DND-41 (cell line): ENCODE measurements around the gene CLEC4C.
"Not testable (repeated sequence)": the region's sequence is repeated elsewhere in the genome, so short reads cannot be mapped to it uniquely, and the experiment has no call there.

Experiments
- ATAC-seq: fragments of 200-7000 bp; cut with Tn5 transposase; 3 replicates; pipeline ENCODE4 v1.9.1; 2021; ENCODE audit warnings: low read depth; ENCODE audit not compliant: insufficient read depth
- DNase-seq: peaks from one replicate; pipeline ENCODE4 v3.0.0-alpha.2; 2020
- H2AFZ ChIP-seq: 2 replicates; pipeline ENCODE4 v1.6.0; 2012; ENCODE audit warnings: low read depth, low read length
- H3K27ac ChIP-seq: 2 replicates; pipeline ENCODE4 v1.5.1; 2012; ENCODE audit warnings: low read length, inconsistent platforms
- H3K27me3 ChIP-seq: fragments of 200-600 bp; sonication (generic); 2 replicates; pipeline ENCODE4 v1.6.0; 2012; ENCODE audit warnings: low read length, mild to moderate bottlenecking, inconsistent platforms; ENCODE audit not compliant: insufficient read depth, poor library complexity
- H3K36me3 ChIP-seq: 2 replicates; pipeline ENCODE4 v1.5.1; 2012; ENCODE audit warnings: low read length, inconsistent platforms; ENCODE audit not compliant: insufficient read depth
- H3K4me1 ChIP-seq: 2 replicates; pipeline ENCODE4 v1.5.1; 2012; ENCODE audit warnings: mild to moderate bottlenecking, low read length; ENCODE audit not compliant: insufficient read depth
- H3K4me2 ChIP-seq: 2 replicates; pipeline ENCODE4 v1.6.0; 2012; ENCODE audit warnings: mild to moderate bottlenecking, moderate library complexity, low read length, inconsistent platforms; ENCODE audit not compliant: insufficient read depth
- H3K4me3 ChIP-seq, 2 experiments: fragments of 200-600 bp in 1 of 2; shearing (Covaris generic) in 1 of 2; 2 replicates each; pipeline ENCODE4 v1.5.1; 2012 to 2016; ENCODE audit warnings: inconsistent platforms in 2 of 2, low read length in 2 of 2, mild to moderate bottlenecking in 2 of 2, low read depth in 1 of 2, moderate library complexity in 1 of 2
- H3K79me2 ChIP-seq: 2 replicates; pipeline ENCODE4 v1.6.0; 2012; ENCODE audit warnings: low read length, inconsistent platforms; ENCODE audit not compliant: insufficient read depth
- H3K9ac ChIP-seq: 2 replicates; pipeline ENCODE4 v1.6.0; 2012; ENCODE audit warnings: low read depth, mild to moderate bottlenecking, inconsistent platforms, low read length, moderate library complexity
- H3K9me3 ChIP-seq: 2 replicates; pipeline ENCODE4 v1.5.1; 2012; ENCODE audit warnings: low read length, moderate library complexity, mild to moderate bottlenecking, inconsistent platforms; ENCODE audit not compliant: insufficient read depth, severe bottlenecking
- H4K20me1 ChIP-seq: 2 replicates; pipeline ENCODE4 v1.6.0; 2012; ENCODE audit warnings: low read length; ENCODE audit not compliant: insufficient read depth
- EZH2 ChIP-seq: IDR thresholded peaks from 3 replicates; pipeline ENCODE4 v1.6.1; 2012; ENCODE audit warnings: borderline replicate concordance, low read depth, mild to moderate bottlenecking, moderate library complexity, low read length, inconsistent platforms; ENCODE audit not compliant: severe bottlenecking
- TF ChIP-seq, protein P1 (sequence below): IDR thresholded peaks from 2 replicates; pipeline ENCODE4 v1.5.1; 2012; ENCODE audit warnings: borderline replicate concordance, low read length, moderate library complexity, mild to moderate bottlenecking; ENCODE audit not compliant: poor library complexity, severe bottlenecking; ENCODE audit errors: extremely low read depth

The CLEC4C gene

DNA sequence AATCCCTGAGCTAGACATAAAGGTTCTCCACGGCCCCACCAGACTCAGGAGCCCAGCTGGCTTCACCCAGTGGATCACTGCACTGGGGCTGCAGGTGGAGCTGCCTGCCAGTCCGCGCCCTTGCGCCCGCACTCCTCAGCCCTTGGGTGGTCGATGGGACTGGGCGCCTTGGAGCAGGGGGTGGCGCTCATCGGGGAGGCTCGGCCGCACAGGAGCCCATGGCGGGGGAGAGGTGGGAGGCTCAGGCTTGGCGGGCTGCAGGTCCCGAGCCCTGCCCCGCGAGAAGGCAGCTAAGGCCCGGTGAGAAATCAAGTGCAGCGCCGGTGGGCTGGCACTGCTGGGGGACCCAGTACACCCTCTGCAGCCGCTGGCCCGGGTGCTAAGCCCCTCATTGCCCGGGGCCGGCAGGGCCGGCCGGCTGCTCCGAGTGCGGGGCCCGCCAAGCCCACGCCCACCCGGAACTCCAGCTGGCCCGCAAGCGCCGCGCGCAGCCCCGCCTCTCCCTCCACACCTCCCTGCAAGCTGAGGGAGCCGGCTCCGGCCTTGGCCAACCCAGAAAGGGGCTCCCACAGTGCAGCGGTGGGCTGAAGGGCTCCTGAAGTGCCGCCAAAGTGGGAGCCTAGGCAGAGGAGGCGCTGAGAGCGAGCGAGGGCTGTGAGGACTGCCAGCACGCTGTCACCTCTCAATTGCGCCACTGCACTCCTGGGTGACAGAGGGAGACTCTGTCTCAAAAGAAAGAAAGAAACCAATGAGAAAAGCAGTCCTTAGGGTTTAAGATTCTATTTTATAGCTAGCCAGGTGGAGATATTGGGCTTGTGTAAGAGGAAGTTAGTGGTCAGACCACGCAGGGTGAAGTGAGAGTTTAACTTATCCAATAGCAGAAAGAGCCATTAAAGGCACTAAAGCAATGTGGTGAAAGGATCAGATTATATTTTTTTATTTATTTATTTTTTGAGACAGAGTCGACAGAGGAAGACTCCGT, 5.1 kb upstream of the CLEC4C start:
- not testable (repeated sequence) for H3K4me3 ChIP-seq, H3K4me2 ChIP-seq, H3K79me2 ChIP-seq, H3K27me3 ChIP-seq, H3K36me3 ChIP-seq, H4K20me1 ChIP-seq, H3K9ac ChIP-seq, ATAC-seq, H3K9me3 ChIP-seq, H2AFZ ChIP-seq, H3K4me1 ChIP-seq, DNase-seq, H3K27ac ChIP-seq

DNA sequence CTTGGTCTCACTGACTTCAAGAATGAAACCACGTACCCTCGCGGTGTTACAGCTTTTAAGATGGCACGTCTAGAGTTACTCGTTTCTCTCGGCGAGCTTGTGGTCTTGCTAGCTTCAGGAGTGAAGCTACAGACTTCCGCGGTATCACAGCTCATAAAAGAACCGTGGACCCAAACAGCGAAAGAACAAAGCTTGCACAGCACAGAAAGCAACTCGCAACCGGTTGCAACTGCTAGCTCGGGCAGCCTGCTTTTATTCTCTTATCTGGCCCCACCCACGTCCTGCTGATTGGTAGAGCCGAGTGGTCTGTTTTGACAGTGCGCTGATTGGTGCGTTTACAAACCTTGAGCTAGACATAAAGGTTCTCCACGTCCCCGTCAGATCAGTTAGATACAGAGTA, 4.2 kb upstream of the CLEC4C start:
- H3K27ac ChIP-seq, result no peak overlapping the region
- no peaks in the 10 kb centered on the region for H3K79me2 ChIP-seq
- TF ChIP-seq, protein P1, sequence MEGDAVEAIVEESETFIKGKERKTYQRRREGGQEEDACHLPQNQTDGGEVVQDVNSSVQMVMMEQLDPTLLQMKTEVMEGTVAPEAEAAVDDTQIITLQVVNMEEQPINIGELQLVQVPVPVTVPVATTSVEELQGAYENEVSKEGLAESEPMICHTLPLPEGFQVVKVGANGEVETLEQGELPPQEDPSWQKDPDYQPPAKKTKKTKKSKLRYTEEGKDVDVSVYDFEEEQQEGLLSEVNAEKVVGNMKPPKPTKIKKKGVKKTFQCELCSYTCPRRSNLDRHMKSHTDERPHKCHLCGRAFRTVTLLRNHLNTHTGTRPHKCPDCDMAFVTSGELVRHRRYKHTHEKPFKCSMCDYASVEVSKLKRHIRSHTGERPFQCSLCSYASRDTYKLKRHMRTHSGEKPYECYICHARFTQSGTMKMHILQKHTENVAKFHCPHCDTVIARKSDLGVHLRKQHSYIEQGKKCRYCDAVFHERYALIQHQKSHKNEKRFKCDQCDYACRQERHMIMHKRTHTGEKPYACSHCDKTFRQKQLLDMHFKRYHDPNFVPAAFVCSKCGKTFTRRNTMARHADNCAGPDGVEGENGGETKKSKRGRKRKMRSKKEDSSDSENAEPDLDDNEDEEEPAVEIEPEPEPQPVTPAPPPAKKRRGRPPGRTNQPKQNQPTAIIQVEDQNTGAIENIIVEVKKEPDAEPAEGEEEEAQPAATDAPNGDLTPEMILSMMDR, result no peak
- no peak for TF ChIP-seq EZH2
- no peaks in the 10 kb centered on the region for H3K36me3 ChIP-seq
- H3K9me3 ChIP-seq, result no peaks in the 10 kb centered on the region
- H3K27me3 ChIP-seq, result no peaks in the 10 kb centered on the region
- ATAC-seq (no peak), DNase-seq (no peak)
- H2AFZ ChIP-seq, result no peak overlapping the region
- H3K4me1 ChIP-seq, result no peaks in the 10 kb centered on the region
- H4K20me1 ChIP-seq, result no peaks in the 10 kb centered on the region
- no peak overlapping the region for H3K9ac ChIP-seq
- no peak overlapping the region for H3K4me3 ChIP-seq
- H3K4me2 ChIP-seq, result no peak overlapping the region

DNA sequence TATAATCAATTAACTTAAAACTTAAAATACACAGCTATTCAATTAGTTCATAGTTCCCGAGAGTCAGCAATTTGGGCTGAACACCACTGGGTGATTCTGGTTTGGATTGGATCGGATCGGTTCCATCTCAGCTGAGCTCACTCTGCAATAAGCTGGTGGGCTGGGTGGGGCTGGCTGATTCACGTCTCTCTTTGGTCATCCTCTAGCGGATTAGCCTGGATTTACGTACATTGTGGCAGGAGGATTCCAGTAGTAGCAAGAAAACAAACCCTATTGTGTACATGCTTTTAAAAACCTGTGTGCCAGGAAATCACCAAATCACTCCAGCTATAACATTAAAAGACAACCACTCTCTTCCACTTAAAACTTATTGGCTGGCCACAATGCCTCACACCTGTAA, 3.2 kb upstream of the CLEC4C start:
- Histone ChIP-seq H3K27ac (no peak overlapping the region), H3K36me3 (no peaks in the 10 kb centered on the region), H3K4me3 (no peak overlapping the region), H3K4me2 (no peak overlapping the region), H3K27me3 (no peaks in the 10 kb centered on the region), H3K4me1 (no peaks in the 10 kb centered on the region), H2AFZ (no peak overlapping the region), H3K9me3 (no peaks in the 10 kb centered on the region), H3K9ac (no peak overlapping the region), H4K20me1 (no peaks in the 10 kb centered on the region), H3K79me2 (no peaks in the 10 kb centered on the region)
- TF ChIP-seq EZH2, result no peak
- TF ChIP-seq, protein P1, result no peak
- ATAC-seq (no peak), DNase-seq (no peak)

DNA sequence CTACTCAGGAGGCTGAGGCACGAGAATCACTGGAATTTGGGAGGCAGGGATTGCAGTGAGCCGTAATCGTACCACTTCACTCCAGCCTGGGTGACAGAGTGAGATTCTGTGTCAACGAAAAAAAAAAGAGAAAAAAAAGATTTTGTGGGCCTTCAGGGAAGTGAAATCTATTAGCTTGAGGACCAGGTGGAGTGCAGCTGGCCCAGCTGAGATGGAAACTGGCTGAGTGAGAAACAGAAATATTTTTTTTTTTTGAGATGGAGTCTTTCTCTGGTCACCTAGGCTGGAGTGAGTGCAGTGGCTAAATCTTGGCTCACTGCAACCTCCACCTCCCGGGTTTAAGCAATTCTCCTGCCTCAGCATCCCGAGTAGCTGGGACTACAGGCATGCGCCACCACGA, 2.3 kb upstream of the CLEC4C start:
- no peaks in the 10 kb centered on the region for H3K4me1 ChIP-seq
- no peaks in the 10 kb centered on the region for H3K36me3 ChIP-seq
- no peak overlapping the region for H3K4me2 ChIP-seq
- no peaks in the 10 kb centered on the region for H3K27me3 ChIP-seq
- H2AFZ ChIP-seq, result no peak overlapping the region
- no peaks in the 10 kb centered on the region for H3K9me3 ChIP-seq
- no peak overlapping the region for H3K27ac ChIP-seq
- no peak overlapping the region for H3K4me3 ChIP-seq
- no peaks in the 10 kb centered on the region for H4K20me1 ChIP-seq
- DNase-seq (no peak), ATAC-seq (no peak)
- H3K79me2 ChIP-seq, result no peaks in the 10 kb centered on the region
- TF ChIP-seq EZH2, result no peak
- TF ChIP-seq, protein P1, result no peak
- H3K9ac ChIP-seq, result no peak overlapping the region
